GM12878 (cell line): ENCODE measurements around the gene HOXD10. TPM values are rescaled to one million over a fixed set of nuclear protein-coding genes. Genes with fewer than 3 reads are reported as not detected.

Experiments
- ATAC-seq: fragments of 200-7000 bp; cut with Tn5 transposase; 3 replicates; pipeline ENCODE4 v1.9.1; 2020; ENCODE audit warnings: mild to moderate bottlenecking, moderate library complexity
- BruUV-seq: library from RNA; stranded (reverse); fragments of 400-500 nt; replicated peaks from 2 replicates; lab custom pipeline; 2021; lab: Mats Ljungman, UMichigan
- CTCF ChIA-PET: fragments of 300-600 bp; sonication (Branson Sonifier 250); formaldehyde crosslinking; extraction: SDS; loops from one replicate; lab custom pipeline; 2021; ENCODE audit warnings: inconsistent platforms; lab: Yijun Ruan, JAX
- POLR2A ChIA-PET: fragments of 350-600 bp; formaldehyde crosslinking; extraction: SDS; loops from one replicate; lab custom pipeline; 2021; ENCODE audit warnings: inconsistent platforms; lab: Charles Lee
- RAD21 ChIA-PET: fragments of 300-600 bp; sonication (Branson Sonifier 250); formaldehyde crosslinking; loops from one replicate; lab custom pipeline; 2023; ENCODE audit warnings: antibody characterized with exemption; ENCODE audit not compliant: unreplicated experiment; lab: Charles Lee
- SMC1A ChIA-PET: fragments of 300-600 bp; sonication (Branson Sonifier 250); formaldehyde crosslinking; loops from one replicate; lab custom pipeline; 2023; ENCODE audit not compliant: unreplicated experiment, uncharacterized antibody; lab: Charles Lee
- DNase-seq: peaks from one replicate; pipeline ENCODE4 v3.0.0-alpha.2; 2011; ENCODE audit warnings: low read depth, low spot score
- FAIRE-seq: peaks from 3 replicates; lab custom pipeline; 2011; peaks lifted over from hg19 to GRCh38; lab: Jason Lieb, UNC
- H2AFZ ChIP-seq: 2 replicates; pipeline ENCODE4 v1.6.0; 2011; ENCODE audit warnings: low read depth, low read length, control low read depth; ENCODE audit not compliant: control insufficient read depth
- H3K27ac ChIP-seq: 2 replicates; pipeline ENCODE4 v1.5.1; 2011; ENCODE audit warnings: control low read depth; ENCODE audit not compliant: control insufficient read depth, insufficient read depth
- H3K27me3 ChIP-seq, 2 experiments: replicated peaks in 1 of 2; 2 replicates each; pipeline versions ENCODE4 v1.6.0 to v1.6.1; 2011; ENCODE audit warnings: low read length in 1 of 2; ENCODE audit not compliant: control insufficient read depth in 2 of 2, insufficient read depth in 2 of 2
- H3K36me3 ChIP-seq, 2 experiments: 2 replicates each; pipeline ENCODE4 v1.5.1; 2011; ENCODE audit warnings: low read length in 1 of 2; ENCODE audit not compliant: control insufficient read depth in 2 of 2, insufficient read depth in 2 of 2
- H3K4me1 ChIP-seq: 2 replicates; pipeline ENCODE4 v1.6.1; 2011; ENCODE audit warnings: mild to moderate bottlenecking, low read length, moderate library complexity, mixed read lengths; ENCODE audit not compliant: control insufficient read depth, insufficient read depth
- H3K4me2 ChIP-seq: 2 replicates; pipeline ENCODE4 v1.6.0; 2011; ENCODE audit warnings: control low read depth; ENCODE audit not compliant: control insufficient read depth, insufficient read depth
- H3K4me3 ChIP-seq: fragments of 200-600 bp; sonication (generic); 2 replicates; pipeline ENCODE4 v1.5.1; 2016
- H3K79me2 ChIP-seq: 2 replicates; pipeline ENCODE4 v1.6.0; 2011; ENCODE audit warnings: low read length; ENCODE audit not compliant: control insufficient read depth, insufficient read depth
- H3K9ac ChIP-seq: 2 replicates; pipeline ENCODE4 v1.8.0; 2011; ENCODE audit warnings: low read length, control low read depth, mixed read lengths; ENCODE audit not compliant: control insufficient read depth, insufficient read depth
- H3K9me3 ChIP-seq: replicated peaks from 3 replicates; pipeline ENCODE4 v1.5.1; 2011; ENCODE audit warnings: mild to moderate bottlenecking, low read length; ENCODE audit not compliant: control insufficient read depth, insufficient read depth
- H4K20me1 ChIP-seq: 2 replicates; pipeline ENCODE4 v1.6.0; 2011; ENCODE audit not compliant: control insufficient read depth, insufficient read depth
- HDAC2 ChIP-seq: fragments of 200-600 bp; sonication (generic); IDR thresholded peaks from 2 replicates; pipeline ENCODE4 v1.6.1; 2017
- HDAC6 ChIP-seq: fragments of 200-600 bp; sonication (generic); IDR thresholded peaks from one replicate; pipeline ENCODE4 v1.8.0; 2017; ENCODE audit warnings: antibody characterized with exemption; ENCODE audit not compliant: unreplicated experiment
- IKZF1 ChIP-seq: fragments of 450-650 bp; conservative IDR thresholded peaks from 2 replicates; pipeline ENCODE4 v1.6.1; 2017; ENCODE audit warnings: antibody characterized with exemption, mild to moderate bottlenecking
- KDM1A ChIP-seq: fragments of 200-600 bp; sonication (generic); IDR thresholded peaks from 2 replicates; pipeline ENCODE4 v1.6.1; 2016; ENCODE audit warnings: borderline replicate concordance
- MEF2A ChIP-seq: IDR thresholded peaks from 2 replicates; pipeline ENCODE4 v1.6.1; 2011; ENCODE audit warnings: low read depth, mild to moderate bottlenecking, low read length, moderate library complexity; ENCODE audit not compliant: insufficient read depth
- MTA3 ChIP-seq: IDR thresholded peaks from 2 replicates; pipeline ENCODE4 v1.6.1; 2012; ENCODE audit warnings: low read length, inconsistent platforms, borderline replicate concordance
- NFYB ChIP-seq: IDR thresholded peaks from 2 replicates; pipeline ENCODE4 v1.6.1; 2011; ENCODE audit warnings: low read depth, mild to moderate bottlenecking, low read length, improper control_type of control experiment, moderate library complexity; ENCODE audit not compliant: insufficient read depth
- RELB ChIP-seq: fragments of 450-650 bp; IDR thresholded peaks from 2 replicates; pipeline ENCODE4 v1.6.1; 2017; ENCODE audit warnings: low read depth, mild to moderate bottlenecking, moderate library complexity
- TAF1 ChIP-seq: IDR thresholded peaks from 2 replicates; pipeline ENCODE4 v1.6.1; 2011; ENCODE audit warnings: mild to moderate bottlenecking, low read depth, low read length, borderline replicate concordance
- WRNIP1 ChIP-seq: IDR thresholded peaks from 2 replicates; pipeline ENCODE4 v1.6.1; 2011; ENCODE audit warnings: low read depth, low read length, improper control_type of control experiment, borderline replicate concordance
- ZNF207 ChIP-seq: fragments of 450-650 bp; IDR thresholded peaks from 2 replicates; pipeline ENCODE4 v1.6.1; 2014; ENCODE audit warnings: antibody characterized with exemption, mild to moderate bottlenecking, borderline replicate concordance
- ZNF622 ChIP-seq: fragments of 450-650 bp; IDR thresholded peaks from 2 replicates; pipeline ENCODE4 v1.6.1; 2017; ENCODE audit warnings: mild to moderate bottlenecking, inconsistent platforms
- WGBS: methylation state at CpG from one replicate; pipeline ENCODE4 v1.1.6; 2016; ENCODE audit warnings: low lambda C conversion rate; ENCODE audit not compliant: insufficient replicate concordance, insufficient coverage; ENCODE audit errors: missing lambda C conversion rate; 5-methylcytosine and 5-hydroxymethylcytosine counted together
- in situ Hi-C: fragments of 300-500 bp; cut with MboI; formaldehyde crosslinking; loops from 9 replicates; pipeline ENCODE4 v1.14.3; 2018; ENCODE audit warnings: mixed read lengths
- intact Hi-C: fragments of 100-400 bp; cut with micrococcal nuclease; formaldehyde crosslinking; loops from one replicate; pipeline ENCODE4 v1.14.2; 2022; ENCODE audit not compliant: unreplicated experiment
- polyA plus RNA-seq, 11 experiments: library from polyadenylated mRNA; depleted of rRNA in 4 of 11; unstranded in 6 of 11; stranded (reverse) in 5 of 11; fragments of >200 nt; fragmentation: Nextera tagmentation in 4 of 11; fragmentation: Illumina TruSeq in 1 of 11; extraction: Ambion mirVana in 4 of 11; extraction: Trizol in 1 of 11; gene quantifications; 1 replicate in 1 of 11; 2 replicates in 10 of 11; pipeline versions ENCODE4 v1.2.1 to v1.2.3, GENCODE V29; 2011 to 2016; ENCODE audit warnings: inconsistent platforms in 2 of 11, missing spikeins in 2 of 11, low read depth in 1 of 11
- total RNA-seq, 4 experiments: library from RNA; depleted of rRNA in 3 of 4; stranded (reverse); fragments of >200 nt in 3 of 4; fragmentation: Illumina TruSeq in 1 of 4; extraction: Trizol in 1 of 4; gene quantifications; 2 replicates each; pipeline versions ENCODE4 v1.2.1 to v1.2.3, GENCODE V29; 2013 to 2021

The HOXD10 gene
- total and polyA plus RNA-seq, 10 of the 15 experiments (the other 5 are each of a cell fraction or from before 2014, with no cell fraction given): not detected

- H3K79me2 ChIP-seq: no peaks in the 10 kb centered on the region
- ChIA-PET SMC1A (no interaction called here), POLR2A (interaction anchor here (0.6 kb wide), 1 partner anchor 28 kb away, joined by 7 read pairs; no protein-coding TSS in a partner anchor)
- H3K36me3 ChIP-seq: no peaks in the 10 kb centered on the region
- H3K9me3 ChIP-seq: no peaks in the 10 kb centered on the region; the same call in 1 of the 3 replicates
- intact Hi-C loops: no loop called here
- WGBS: 31% methylated on average over 29 of the region's 29 CpGs
- TF ChIP-seq ZNF207 (no peak), MTA3 (no peak), RELB (no peak), IKZF1 (no peak), HDAC2 (no peak), ZNF622 (no peak), WRNIP1 (no peak), TAF1 (no peak), NFYB (no peak), HDAC6 (no peak), KDM1A (no peak), MEF2A (no peak)
- TF ChIP-seq, all 136 proteins: peak for 0
- no TSS peak for BruUV-seq
- DNase-seq (no peak), FAIRE-seq (no peak), ATAC-seq (no peak)
- in situ Hi-C loops: no loop called here
- Histone ChIP-seq H2AFZ (no peak overlapping the region), H3K27ac (no peak overlapping the region), H3K9ac (no peak overlapping the region), H3K4me2 (no peak overlapping the region), H3K4me1 (no peaks in the 10 kb centered on the region; the same call in 1 of the 2 replicates), H4K20me1 (no peaks in the 10 kb centered on the region), H3K27me3 (peaks cover 9 to 39% of the 10 kb centered on the region in 2 experiments), H3K4me3 (no peak overlapping the region)
- RAD21 ChIA-PET: no interaction called here
- CTCF ChIA-PET: no interaction called here
These were observed 43.4 kb upstream of the HOXD10 start for GRCh38 chr2:176072951-176073904.
